ENCODE results near the gene XPO1.

DNA sequence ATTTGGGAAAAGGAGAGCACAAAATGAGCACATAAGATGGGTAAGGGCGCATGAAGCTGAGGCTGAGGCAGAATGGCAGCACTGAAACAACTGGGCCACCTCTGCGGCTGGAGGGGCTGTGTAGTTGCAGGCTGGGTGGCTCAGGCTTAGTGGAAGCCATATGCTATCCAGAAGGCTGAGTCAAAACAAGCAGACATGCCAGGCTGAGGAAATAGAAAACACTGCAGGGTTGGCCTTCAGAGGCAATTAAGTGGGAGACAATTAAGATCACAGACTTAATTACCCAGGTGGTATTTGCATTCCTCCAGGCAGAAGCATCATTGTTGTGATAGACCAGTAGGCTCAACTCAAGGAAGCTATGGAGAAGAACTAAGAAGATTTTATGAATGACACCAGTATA lies 11.4 kb upstream of the XPO1 start:
- no peak for TF ChIP-seq TCF12 (IDR thresholded peaks at IDR 0.05; ENCODE audit: low read depth)
- TF ChIP-seq, protein P1, sequence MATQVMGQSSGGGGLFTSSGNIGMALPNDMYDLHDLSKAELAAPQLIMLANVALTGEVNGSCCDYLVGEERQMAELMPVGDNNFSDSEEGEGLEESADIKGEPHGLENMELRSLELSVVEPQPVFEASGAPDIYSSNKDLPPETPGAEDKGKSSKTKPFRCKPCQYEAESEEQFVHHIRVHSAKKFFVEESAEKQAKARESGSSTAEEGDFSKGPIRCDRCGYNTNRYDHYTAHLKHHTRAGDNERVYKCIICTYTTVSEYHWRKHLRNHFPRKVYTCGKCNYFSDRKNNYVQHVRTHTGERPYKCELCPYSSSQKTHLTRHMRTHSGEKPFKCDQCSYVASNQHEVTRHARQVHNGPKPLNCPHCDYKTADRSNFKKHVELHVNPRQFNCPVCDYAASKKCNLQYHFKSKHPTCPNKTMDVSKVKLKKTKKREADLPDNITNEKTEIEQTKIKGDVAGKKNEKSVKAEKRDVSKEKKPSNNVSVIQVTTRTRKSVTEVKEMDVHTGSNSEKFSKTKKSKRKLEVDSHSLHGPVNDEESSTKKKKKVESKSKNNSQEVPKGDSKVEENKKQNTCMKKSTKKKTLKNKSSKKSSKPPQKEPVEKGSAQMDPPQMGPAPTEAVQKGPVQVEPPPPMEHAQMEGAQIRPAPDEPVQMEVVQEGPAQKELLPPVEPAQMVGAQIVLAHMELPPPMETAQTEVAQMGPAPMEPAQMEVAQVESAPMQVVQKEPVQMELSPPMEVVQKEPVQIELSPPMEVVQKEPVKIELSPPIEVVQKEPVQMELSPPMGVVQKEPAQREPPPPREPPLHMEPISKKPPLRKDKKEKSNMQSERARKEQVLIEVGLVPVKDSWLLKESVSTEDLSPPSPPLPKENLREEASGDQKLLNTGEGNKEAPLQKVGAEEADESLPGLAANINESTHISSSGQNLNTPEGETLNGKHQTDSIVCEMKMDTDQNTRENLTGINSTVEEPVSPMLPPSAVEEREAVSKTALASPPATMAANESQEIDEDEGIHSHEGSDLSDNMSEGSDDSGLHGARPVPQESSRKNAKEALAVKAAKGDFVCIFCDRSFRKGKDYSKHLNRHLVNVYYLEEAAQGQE (IDR thresholded peaks at IDR 0.05; ENCODE audit: low read depth), result no peak
- TF ChIP-seq, protein P2, sequence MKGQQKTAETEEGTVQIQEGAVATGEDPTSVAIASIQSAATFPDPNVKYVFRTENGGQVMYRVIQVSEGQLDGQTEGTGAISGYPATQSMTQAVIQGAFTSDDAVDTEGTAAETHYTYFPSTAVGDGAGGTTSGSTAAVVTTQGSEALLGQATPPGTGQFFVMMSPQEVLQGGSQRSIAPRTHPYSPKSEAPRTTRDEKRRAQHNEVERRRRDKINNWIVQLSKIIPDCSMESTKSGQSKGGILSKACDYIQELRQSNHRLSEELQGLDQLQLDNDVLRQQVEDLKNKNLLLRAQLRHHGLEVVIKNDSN (IDR thresholded peaks at IDR 0.05), result no peak

Measured in Ishikawa (cell line).